Activated CD4-positive, alpha-beta T cell treated with anti-CD3 and anti-CD28 coated beads, Interleukin-2, amount 10 ng/mL, durations not matched to agents 7 days and 5 days (primary cell): ENCODE data around the gene MSLN. TPM values are rescaled to one million over a fixed set of nuclear protein-coding genes. Genes with fewer than 3 reads are reported as not detected.
A peak's percentile ranks its signal among the peaks of the same experiment; 100 is the strongest.
"Not testable (repeated sequence)": the region's sequence is repeated elsewhere in the genome, so short reads cannot be mapped to it uniquely, and the experiment has no call there.

Experiments
- CTCF ChIA-PET: fragments of 350-600 bp; sonication (Branson Sonifier 250); formaldehyde crosslinking; loops from one replicate; lab custom pipeline; 2021; ENCODE audit warnings: antibody characterized with exemption; lab: Charles Lee
- POLR2A ChIA-PET: fragments of 350-600 bp; sonication (Branson Sonifier 250); formaldehyde crosslinking; loops from one replicate; lab custom pipeline; 2021; ENCODE audit warnings: antibody characterized with exemption; lab: Charles Lee
- DNase-seq: peaks from one replicate; pipeline ENCODE4 v3.0.0-alpha.2; 2020
- H3K27ac Mint-ChIP-seq: one replicate; pipeline ENCODE4 v1.8.0; 2021; ENCODE audit warnings: mild to moderate bottlenecking, moderate library complexity, mixed read lengths
- H3K27me3 Mint-ChIP-seq: one replicate; pipeline ENCODE4 v1.8.0; 2021; ENCODE audit warnings: mixed read lengths
- H3K36me3 Mint-ChIP-seq: one replicate; pipeline ENCODE4 v1.8.0; 2021; ENCODE audit warnings: low read depth, mixed read lengths
- H3K4me1 Mint-ChIP-seq: one replicate; pipeline ENCODE4 v1.8.0; 2021; ENCODE audit warnings: mixed read lengths
- H3K4me3 Mint-ChIP-seq: one replicate; pipeline ENCODE4 v1.8.0; 2021; ENCODE audit warnings: mild to moderate bottlenecking, moderate library complexity, mixed read lengths
- H3K9me3 Mint-ChIP-seq: one replicate; pipeline ENCODE4 v1.8.0; 2021; ENCODE audit warnings: mixed read lengths
- total RNA-seq, 2 experiments: library from RNA; stranded (reverse); gene quantifications; one replicate each; pipeline ENCODE4 v1.2.3, GENCODE V29; 2021

The MSLN gene
- total RNA-seq, 2 experiments from 2014 or later = not detected

- DNase-seq = no peak
Measured at GRCh38 chr16:733382-734207, 26.9 kb upstream of the MSLN start.

GRCh38 chr16:734208-734980 lies 26.1 kb upstream of the MSLN start:
- no peak overlapping the region for H3K27ac Mint-ChIP-seq
- H3K27me3 Mint-ChIP-seq = no peaks in the 10 kb centered on the region
- no peaks in the 10 kb centered on the region for H3K9me3 Mint-ChIP-seq
- POLR2A ChIA-PET = no interaction called here
- DNase-seq = no peak
- H3K36me3 Mint-ChIP-seq = peaks cover 14% of the 10 kb centered on the region
- H3K4me1 Mint-ChIP-seq = peaks cover 23% of the 10 kb centered on the region
- no peak overlapping the region for H3K4me3 Mint-ChIP-seq
- CTCF ChIA-PET = no interaction called here

More at GRCh38 chr16:733382-734207, 26.9 kb upstream of the MSLN start:
- ChIA-PET POLR2A (no interaction called here), CTCF (interaction anchor here (1.6 kb wide), 1 partner anchor 30 kb away, joined by 5 read pairs; no protein-coding TSS in a partner anchor)
- H3K27ac Mint-ChIP-seq = no peak overlapping the region
- peaks cover 20% of the 10 kb centered on the region for H3K4me1 Mint-ChIP-seq
- no peaks in the 10 kb centered on the region for H3K27me3 Mint-ChIP-seq
- H3K36me3 Mint-ChIP-seq = peaks cover 14% of the 10 kb centered on the region
- H3K4me3 Mint-ChIP-seq = no peak overlapping the region
- H3K9me3 Mint-ChIP-seq = no peaks in the 10 kb centered on the region

- Mint-ChIP-seq H3K9me3 (no peaks in the 10 kb centered on the region), H3K36me3 (peaks cover 14% of the 10 kb centered on the region), H3K4me1 (peaks cover 28% of the 10 kb centered on the region), H3K27ac (no peak overlapping the region), H3K4me3 (no peak overlapping the region), H3K27me3 (no peaks in the 10 kb centered on the region)
- no peak for DNase-seq
- ChIA-PET CTCF (interaction anchor here (1.2 to 2.1 kb wide), 4 partner anchors 9 to 51 kb away, joined by 3 to 9 read pairs (median 5); partner anchors contain the start of genes ANTKMT, CCDC78 and HAGHL), POLR2A (no interaction called here)
Measured at GRCh38 chr16:734981-735881, 25.3 kb upstream of the MSLN start.

- H3K4me3 Mint-ChIP-seq = no peak overlapping the region
- ChIA-PET CTCF (interaction anchor here (0.7 to 2.1 kb wide), 5 partner anchors 9 to 50 kb away, joined by 3 to 9 read pairs (median 3); partner anchors contain the start of genes ANTKMT, CCDC78 and HAGHL), POLR2A (interaction anchor here (0.7 kb wide), 1 partner anchor 51 kb away, joined by 7 read pairs; no protein-coding TSS in a partner anchor)
- H3K36me3 Mint-ChIP-seq = peaks cover 14% of the 10 kb centered on the region
- peaks cover 28% of the 10 kb centered on the region for H3K4me1 Mint-ChIP-seq
- no peaks in the 10 kb centered on the region for H3K27me3 Mint-ChIP-seq
- DNase-seq = peak; percentile 43
- H3K27ac Mint-ChIP-seq = peak overlapping the region; percentile 36
- H3K9me3 Mint-ChIP-seq = no peaks in the 10 kb centered on the region
Measured at GRCh38 chr16:735982-736453, 24.5 kb upstream of the MSLN start.

- Mint-ChIP-seq H3K4me3 (no peak overlapping the region), H3K27ac (no peak overlapping the region), H3K36me3 (peaks cover 14% of the 10 kb centered on the region), H3K4me1 (peaks cover 31% of the 10 kb centered on the region), H3K27me3 (no peaks in the 10 kb centered on the region), H3K9me3 (no peaks in the 10 kb centered on the region)
- POLR2A ChIA-PET = no interaction called here
- no peak for DNase-seq
- CTCF ChIA-PET = interaction anchor here (1.2 to 2.1 kb wide), 3 partner anchors 12 to 49 kb away, joined by 3 to 9 read pairs (median 3); partner anchors contain the start of gene ANTKMT
Measured at GRCh38 chr16:736936-737481, 23.5 kb upstream of the MSLN start.

GRCh38 chr16:739560-740458 lies 20.7 kb upstream of the MSLN start:
- DNase-seq = no peak
- peak overlapping the region; percentile 62 for H3K27ac Mint-ChIP-seq

GRCh38 chr16:740459-740763 lies 20.1 kb upstream of the MSLN start:
- CTCF ChIA-PET = interaction anchor here (0.5 to 3.0 kb wide), 13 partner anchors 9 to 402 kb away, joined by 3 to 14 read pairs (median 5); partner anchors contain the start of genes ANTKMT, CCDC78, METTL26 and WDR24
- peaks cover 11% of the 10 kb centered on the region for H3K36me3 Mint-ChIP-seq
- DNase-seq = no peak
- no peaks in the 10 kb centered on the region for H3K27me3 Mint-ChIP-seq
- peak overlapping the region; percentile 79 for H3K4me3 Mint-ChIP-seq
- H3K9me3 Mint-ChIP-seq = no peaks in the 10 kb centered on the region
- POLR2A ChIA-PET = no interaction called here
- peak overlapping the region; percentile 62 for H3K27ac Mint-ChIP-seq
- H3K4me1 Mint-ChIP-seq = peaks cover 28% of the 10 kb centered on the region

More at GRCh38 chr16:739560-740458, 20.7 kb upstream of the MSLN start:
- Mint-ChIP-seq H3K27me3 (no peaks in the 10 kb centered on the region), H3K36me3 (peaks cover 14% of the 10 kb centered on the region), H3K4me1 (peaks cover 31% of the 10 kb centered on the region), H3K9me3 (no peaks in the 10 kb centered on the region), H3K4me3 (peak overlapping the region; percentile 79)
- POLR2A ChIA-PET = no interaction called here
- CTCF ChIA-PET = interaction anchor here (0.5 to 3.0 kb wide), 12 partner anchors 9 to 403 kb away, joined by 3 to 14 read pairs (median 5); partner anchors contain the start of genes ANTKMT, CCDC78 and WDR24

- CTCF ChIA-PET = interaction anchor here (0.5 to 3.0 kb wide), 14 partner anchors 8 to 401 kb away, joined by 3 to 14 read pairs (median 5); partner anchors contain the start of genes ANTKMT, CCDC78, METTL26 and WDR24
- peak; percentile 90 for DNase-seq
- Mint-ChIP-seq H3K4me3 (peak within 1 kb of the TSS; percentile 79), H3K4me1 (peaks cover 24% of the 10 kb centered on the region), H3K27ac (peak within 1 kb of the TSS; percentile 81), H3K36me3 (peaks cover 8% of the 10 kb centered on the region), H3K9me3 (no peaks in the 10 kb centered on the region), H3K27me3 (no peaks in the 10 kb centered on the region)
- POLR2A ChIA-PET = interaction anchor here (0.7 kb wide), 1 partner anchor 302 kb away, joined by 4 read pairs; no protein-coding TSS in a partner anchor
Measured at GRCh38 chr16:740764-741505, 19.6 kb upstream of the MSLN start, which contains the start of gene CIAO3. Gene CIAO3 (minus strand): TSS chr16:740997. CDS start chr16:740985, 12 bp downstream.

- ChIA-PET POLR2A (interaction anchor here (0.7 kb wide), 1 partner anchor 301 kb away, joined by 4 read pairs; no protein-coding TSS in a partner anchor), CTCF (interaction anchor here (1.1 to 1.7 kb wide), 2 partner anchors 8 to 21 kb away, joined by 4 read pairs; partner anchors contain the start of gene ANTKMT)
- Mint-ChIP-seq H3K9me3 (no peaks in the 10 kb centered on the region), H3K36me3 (peaks cover 5% of the 10 kb centered on the region), H3K4me3 (peak overlapping the region; percentile 67), H3K27ac (peak overlapping the region; percentile 57), H3K27me3 (no peaks in the 10 kb centered on the region), H3K4me1 (peaks cover 20% of the 10 kb centered on the region)
- no peak for DNase-seq
Measured at GRCh38 chr16:741986-742629, 18.4 kb upstream of the MSLN start.

- H3K4me1 Mint-ChIP-seq = peaks cover 14% of the 10 kb centered on the region
Measured at GRCh38 chr16:742894-743293, 17.6 kb upstream of the MSLN start.

More at GRCh38 chr16:742894-743293, 17.6 kb upstream of the MSLN start:
- POLR2A ChIA-PET, H3K36me3 Mint-ChIP-seq, H3K9me3 Mint-ChIP-seq, H3K4me3 Mint-ChIP-seq, H3K27me3 Mint-ChIP-seq, DNase-seq, H3K27ac Mint-ChIP-seq: not testable (repeated sequence)
- CTCF ChIA-PET = interaction anchor here (0.6 to 1.7 kb wide), 3 partner anchors 19 to 140 kb away, joined by 4 to 5 read pairs (median 4); partner anchors contain the start of gene ANTKMT
